Activated CD8-positive, alpha-beta memory T cell treated with anti-CD3 and anti-CD28 coated beads for 36 hours (primary cell): ENCODE results near the gene SNCG. TPM values are rescaled to one million over a fixed set of nuclear protein-coding genes. Genes with fewer than 3 reads are reported as not detected.
"Not testable (repeated sequence)": the region's sequence is repeated elsewhere in the genome, so short reads cannot be mapped to it uniquely, and the experiment has no call there.

Experiments
- CTCF ChIA-PET: fragments of 350-600 bp; sonication (Branson Sonifier 250); formaldehyde crosslinking; loops from one replicate; lab custom pipeline; 2021; ENCODE audit warnings: antibody characterized with exemption; lab: Charles Lee
- POLR2A ChIA-PET: fragments of 350-600 bp; sonication (Branson Sonifier 250); formaldehyde crosslinking; loops from one replicate; lab custom pipeline; 2021; ENCODE audit warnings: antibody characterized with exemption; lab: Charles Lee
- total RNA-seq, 2 experiments: library from RNA; stranded (reverse); gene quantifications; one replicate each; pipeline ENCODE4 v1.2.3, GENCODE V29; 2021

The SNCG gene
- total RNA-seq, 2 experiments from 2014 or later, result not detected

- CTCF ChIA-PET, result interaction anchor here (1.6 kb wide), 1 partner anchor 24 kb away, joined by 5 read pairs; no protein-coding TSS in a partner anchor
Measured at GRCh38 chr10:86943316-86944030, 14.9 kb upstream of the SNCG start.

GRCh38 chr10:86944031-86944419 is 14.4 kb upstream of the SNCG start:
- CTCF ChIA-PET, result no interaction called here
- POLR2A ChIA-PET, result no interaction called here

More at GRCh38 chr10:86943316-86944030, 14.9 kb upstream of the SNCG start:
- POLR2A ChIA-PET, result no interaction called here

GRCh38 chr10:86944471-86944870 is 13.9 kb upstream of the SNCG start:
- POLR2A ChIA-PET, result no interaction called here
- CTCF ChIA-PET, result no interaction called here

GRCh38 chr10:86944907-86945306 is 13.5 kb upstream of the SNCG start:
- ChIA-PET POLR2A (no interaction called here), CTCF (no interaction called here)

GRCh38 chr10:86945361-86946212 is 12.8 kb upstream of the SNCG start:
- CTCF ChIA-PET, result no interaction called here
- POLR2A ChIA-PET, result no interaction called here

GRCh38 chr10:86946213-86947155 is 11.9 kb upstream of the SNCG start:
- ChIA-PET POLR2A (no interaction called here), CTCF (no interaction called here)

GRCh38 chr10:86947806-86948205 is 10.6 kb upstream of the SNCG start:
- POLR2A ChIA-PET, result not testable (repeated sequence)
- CTCF ChIA-PET, result interaction anchor here (0.5 to 1.2 kb wide), 4 partner anchors 9 to 138 kb away, joined by 3 to 4 read pairs (median 4); no protein-coding TSS in a partner anchor

- ChIA-PET CTCF (interaction anchor here (1.2 kb wide), 1 partner anchor 12 kb away, joined by 8 read pairs; no protein-coding TSS in a partner anchor), POLR2A (no interaction called here)
Measured at GRCh38 chr10:86950349-86950748, 8.1 kb upstream of the SNCG start.

- POLR2A ChIA-PET, result no interaction called here
- CTCF ChIA-PET, result no interaction called here
Measured at GRCh38 chr10:86951184-86951761, 7.1 kb upstream of the SNCG start.

GRCh38 chr10:86952106-86952505 is 6.3 kb upstream of the SNCG start:
- CTCF ChIA-PET, result interaction anchor here (0.6 to 1.2 kb wide), 2 partner anchors 13 to 15 kb away, joined by 3 to 5 read pairs; no protein-coding TSS in a partner anchor
- POLR2A ChIA-PET, result no interaction called here

GRCh38 chr10:86952697-86953096 is 5.7 kb upstream of the SNCG start:
- CTCF ChIA-PET, result interaction anchor here (0.6 to 1.2 kb wide), 2 partner anchors 14 kb away, joined by 3 to 5 read pairs; no protein-coding TSS in a partner anchor
- POLR2A ChIA-PET, result not testable (repeated sequence)

GRCh38 chr10:86953747-86954680 is 4.4 kb upstream of the SNCG start:
- ChIA-PET CTCF (interaction anchor here (1.0 kb wide), 1 partner anchor 15 kb away, joined by 3 read pairs; no protein-coding TSS in a partner anchor), POLR2A (no interaction called here)

GRCh38 chr10:86954681-86955500 is 3.5 kb upstream of the SNCG start:
- CTCF ChIA-PET, result interaction anchor here (1.0 kb wide), 1 partner anchor 16 kb away, joined by 3 read pairs; no protein-coding TSS in a partner anchor
- POLR2A ChIA-PET, result no interaction called here

GRCh38 chr10:86955501-86956194 is 2.8 kb upstream of the SNCG start:
- POLR2A ChIA-PET, result interaction anchor here (0.5 kb wide), 1 partner anchor 45 kb away, joined by 3 read pairs; no protein-coding TSS in a partner anchor
- CTCF ChIA-PET, result interaction anchor here (1.0 kb wide), 1 partner anchor 17 kb away, joined by 3 read pairs; no protein-coding TSS in a partner anchor

GRCh38 chr10:86956195-86956847 is 2.1 kb upstream of the SNCG start:
- POLR2A ChIA-PET, result no interaction called here
- CTCF ChIA-PET, result interaction anchor here (1.5 kb wide), 1 partner anchor 17 kb away, joined by 6 read pairs; no protein-coding TSS in a partner anchor
